NCI-H748 (cell line): Measurements from ENCODE around the gene ZBTB1.
"Not testable (repeated sequence)": the region's sequence is repeated elsewhere in the genome, so short reads cannot be mapped to it uniquely, and the experiment has no call there.

Experiments used
- DNase-seq: peaks from one replicate; lab custom pipeline; 2025; ENCODE audit not compliant: unreplicated experiment; lab: John Stamatoyannopoulos, UW

Gene ZBTB1

DNA sequence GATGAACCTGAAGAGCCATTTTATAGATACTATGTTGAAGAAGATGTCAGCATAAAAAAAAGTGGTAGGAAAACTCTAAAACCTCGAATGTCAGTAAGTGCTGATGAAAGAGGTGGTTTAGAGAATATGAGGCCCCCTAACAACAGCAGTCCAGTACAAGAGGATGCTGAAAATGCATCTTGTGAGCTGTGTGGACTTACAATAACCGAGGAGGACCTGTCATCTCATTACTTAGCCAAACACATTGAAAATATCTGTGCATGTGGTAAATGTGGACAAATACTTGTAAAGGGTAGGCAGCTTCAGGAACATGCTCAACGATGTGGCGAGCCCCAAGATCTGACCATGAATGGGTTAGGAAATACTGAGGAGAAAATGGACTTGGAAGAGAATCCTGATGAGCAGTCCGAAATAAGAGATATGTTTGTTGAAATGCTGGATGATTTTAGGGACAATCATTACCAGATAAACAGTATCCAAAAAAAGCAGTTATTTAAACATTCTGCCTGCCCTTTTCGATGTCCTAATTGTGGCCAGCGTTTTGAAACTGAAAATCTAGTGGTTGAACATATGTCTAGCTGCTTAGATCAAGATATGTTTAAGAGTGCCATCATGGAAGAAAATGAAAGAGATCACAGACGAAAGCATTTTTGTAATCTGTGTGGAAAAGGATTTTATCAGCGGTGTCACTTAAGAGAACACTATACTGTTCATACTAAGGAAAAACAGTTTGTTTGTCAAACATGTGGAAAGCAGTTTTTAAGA, 18.2 kb downstream of the ZBTB1 start:
- DNase-seq: no peak

GRCh38 chr14:64525354-64525753, 20.8 kb downstream of the ZBTB1 start:
- DNase-seq: no peak

DNA sequence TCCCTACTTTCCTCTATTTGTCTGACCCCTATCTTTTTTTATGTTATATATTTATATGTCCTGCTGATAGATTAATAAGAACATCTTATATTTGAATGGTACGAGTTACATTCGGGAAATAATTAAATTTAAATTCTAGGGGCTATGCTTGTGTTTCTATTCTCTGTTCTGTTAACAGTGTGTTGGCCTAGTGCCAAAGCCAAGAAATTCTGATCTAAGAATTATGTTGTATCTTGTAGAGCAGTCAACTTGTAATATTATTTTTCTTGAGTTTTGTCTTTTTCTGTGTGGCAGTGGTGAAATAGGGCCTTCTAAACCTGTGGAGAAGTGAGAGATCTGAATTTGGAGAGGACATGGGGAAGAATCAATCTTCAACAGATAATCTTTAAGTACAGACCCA, 27.0 kb downstream of the ZBTB1 start:
- DNase-seq: no peak

DNA sequence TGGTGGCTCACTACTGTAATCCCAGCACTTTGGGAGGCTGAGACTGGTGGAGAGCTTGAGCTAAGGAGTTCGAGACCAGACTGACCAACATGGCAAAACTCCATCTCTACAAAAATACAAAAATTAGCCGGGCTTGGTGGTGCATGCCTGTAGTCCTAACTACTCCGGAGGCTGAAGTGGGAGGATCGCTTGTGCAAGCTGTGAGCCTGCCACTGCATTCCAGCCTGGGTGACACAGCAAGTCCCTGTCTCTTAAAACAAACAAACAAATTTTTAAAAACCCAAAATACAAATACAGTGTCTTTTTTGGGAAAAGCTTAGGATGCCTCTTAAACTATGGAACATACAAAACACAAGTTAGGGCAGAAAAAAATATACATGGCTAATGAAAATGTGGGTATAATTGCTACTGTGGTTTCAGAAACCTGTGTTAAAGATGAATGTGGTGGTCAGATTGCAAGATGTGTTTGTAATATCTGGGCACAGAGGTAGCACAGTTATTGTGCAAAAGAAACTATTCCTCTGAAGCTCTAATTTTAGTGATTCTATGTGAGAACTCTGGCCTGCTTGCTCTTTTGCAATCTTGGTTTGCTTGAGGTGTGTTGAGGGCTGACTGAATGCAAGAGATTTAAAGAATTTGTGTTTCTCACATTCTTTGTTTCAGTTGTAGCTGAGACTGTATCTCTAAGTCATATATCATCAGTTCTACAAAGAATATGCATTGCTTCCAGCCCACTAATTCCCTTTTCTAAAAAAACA, 32.1 kb downstream of the ZBTB1 start:
- DNase-seq: no peak

- DNase-seq: peak; percentile 99
These were observed 35.9 kb downstream of the ZBTB1 start, which contains the start of gene HSPA2 for GRCh38 chr14:64540208-64541202. Gene HSPA2 (plus strand): TSS chr14:64540741. CDS start chr14:64540850, 109 bp downstream.

- peak; percentile 21 for DNase-seq
These were observed 36.8 kb downstream of the ZBTB1 start for GRCh38 chr14:64541261-64541971.

DNA sequence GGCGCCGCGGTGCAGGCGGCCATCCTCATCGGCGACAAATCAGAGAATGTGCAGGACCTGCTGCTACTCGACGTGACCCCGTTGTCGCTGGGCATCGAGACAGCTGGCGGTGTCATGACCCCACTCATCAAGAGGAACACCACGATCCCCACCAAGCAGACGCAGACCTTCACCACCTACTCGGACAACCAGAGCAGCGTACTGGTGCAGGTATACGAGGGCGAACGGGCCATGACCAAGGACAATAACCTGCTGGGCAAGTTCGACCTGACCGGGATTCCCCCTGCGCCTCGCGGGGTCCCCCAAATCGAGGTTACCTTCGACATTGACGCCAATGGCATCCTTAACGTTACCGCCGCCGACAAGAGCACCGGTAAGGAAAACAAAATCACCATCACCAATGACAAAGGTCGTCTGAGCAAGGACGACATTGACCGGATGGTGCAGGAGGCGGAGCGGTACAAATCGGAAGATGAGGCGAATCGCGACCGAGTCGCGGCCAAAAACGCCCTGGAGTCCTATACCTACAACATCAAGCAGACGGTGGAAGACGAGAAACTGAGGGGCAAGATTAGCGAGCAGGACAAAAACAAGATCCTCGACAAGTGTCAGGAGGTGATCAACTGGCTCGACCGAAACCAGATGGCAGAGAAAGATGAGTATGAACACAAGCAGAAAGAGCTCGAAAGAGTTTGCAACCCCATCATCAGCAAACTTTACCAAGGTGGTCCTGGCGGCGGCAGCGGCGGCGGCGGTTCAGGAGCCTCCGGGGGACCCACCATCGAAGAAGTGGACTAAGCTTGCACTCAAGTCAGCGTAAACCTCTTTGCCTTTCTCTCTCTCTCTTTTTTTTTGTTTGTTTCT, 37.6 kb downstream of the ZBTB1 start:
- peak; percentile 31 for DNase-seq

GRCh38 chr14:64542836-64543201, 38.2 kb downstream of the ZBTB1 start:
- DNase-seq: no peak

GRCh38 chr14:64544607-64545312, 40.2 kb downstream of the ZBTB1 start:
- DNase-seq: no peak

DNA sequence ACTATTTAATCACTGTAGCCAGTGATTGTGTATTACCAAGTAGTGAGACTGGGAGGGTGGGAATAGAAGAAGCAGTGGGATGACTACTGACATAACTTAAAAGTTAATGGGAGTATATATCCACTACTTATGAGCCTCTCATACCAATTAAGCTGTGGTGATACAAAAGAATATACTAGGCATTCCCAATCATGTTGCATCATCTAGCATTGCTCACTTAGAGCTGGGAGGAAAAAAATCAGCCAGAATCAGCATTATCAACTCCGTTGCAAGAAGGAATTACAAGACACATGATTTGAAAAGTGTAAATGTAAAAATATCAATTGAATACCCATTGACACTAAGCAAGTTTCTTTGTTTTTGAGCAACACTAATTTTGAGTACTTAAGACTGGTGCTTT, 44.4 kb downstream of the ZBTB1 start:
- no peak for DNase-seq

GRCh38 chr14:64549791-64550620, 45.4 kb downstream of the ZBTB1 start, which contains the start of gene PPP1R36:
Gene PPP1R36 (plus strand): TSS chr14:64549961. CDS start chr14:64549998, 37 bp downstream.
- peak; percentile 86 for DNase-seq

GRCh38 chr14:64550621-64551333, 46.2 kb downstream of the ZBTB1 start:
- peak; percentile 62 for DNase-seq

DNA sequence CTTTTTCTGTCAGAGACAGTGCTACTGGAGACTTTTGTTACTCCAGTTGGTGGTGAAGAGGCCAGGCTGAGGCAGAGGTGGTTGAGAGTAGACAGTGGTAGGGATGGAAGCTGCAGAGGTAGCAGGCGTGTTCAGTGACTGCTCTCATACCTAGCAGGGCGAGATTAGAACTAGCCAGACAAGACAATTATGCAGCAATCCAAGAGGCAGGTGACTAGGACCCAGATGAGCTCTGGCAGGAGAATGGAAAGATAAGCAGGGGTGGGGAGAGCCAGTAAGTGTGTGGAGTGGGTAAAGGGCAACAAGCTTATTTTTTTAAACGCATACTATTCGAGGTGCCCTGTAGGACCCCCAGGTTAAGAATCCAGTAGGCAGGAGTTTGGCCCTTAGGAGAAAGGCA, 50.0 kb downstream of the ZBTB1 start:
- DNase-seq: no peak

DNA sequence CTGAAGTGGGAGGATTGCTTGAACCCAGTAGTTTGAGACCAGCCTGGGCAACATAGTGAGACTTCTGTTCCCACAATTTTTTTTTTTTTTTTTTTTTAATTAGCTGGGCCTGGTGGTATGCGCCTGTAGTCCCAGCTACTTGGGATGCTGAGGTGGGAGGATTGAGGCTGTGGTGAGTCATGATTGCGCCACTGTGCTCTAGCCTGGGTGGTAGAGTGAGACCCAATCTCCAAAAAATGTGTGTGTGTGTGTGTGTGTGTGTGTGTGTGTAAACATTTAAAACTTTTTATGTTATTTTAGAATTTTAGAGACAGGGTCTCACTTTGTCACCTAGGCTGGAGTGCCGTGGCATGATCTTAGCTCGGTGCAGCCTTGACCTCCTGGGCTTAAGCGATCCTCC, 52.0 kb downstream of the ZBTB1 start:
- DNase-seq: no peak

- DNase-seq: not testable (repeated sequence)
These were observed 53.6 kb downstream of the ZBTB1 start for GRCh38 chr14:64558216-64558615.

- no peak for DNase-seq
These were observed 57.1 kb downstream of the ZBTB1 start for GRCh38 chr14:64561631-64562030.

DNA sequence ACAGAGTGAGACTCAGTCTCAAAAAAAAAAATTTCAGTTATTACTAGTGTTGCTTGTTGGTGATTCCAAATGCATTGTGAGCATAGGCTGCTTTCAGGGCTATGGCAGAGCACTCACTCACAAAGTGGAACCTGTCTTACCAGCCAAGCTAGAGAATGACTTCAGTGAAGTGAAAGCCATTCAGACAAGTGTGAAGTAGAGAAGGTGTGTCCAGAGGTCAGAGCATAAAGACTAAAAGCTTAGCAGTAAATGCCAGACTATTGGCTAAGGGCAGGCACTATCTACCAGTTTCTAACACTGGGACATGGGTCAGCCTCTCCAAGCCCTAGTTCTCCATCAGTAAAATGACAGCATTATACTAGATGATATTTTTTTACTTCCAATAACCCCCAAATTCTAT, 57.9 kb downstream of the ZBTB1 start:
- DNase-seq: no peak
